ENCODE results near the gene APCDD1. TPM values are rescaled to one million over a fixed set of nuclear protein-coding genes. Genes with fewer than 3 reads are reported as not detected.
"Not testable (repeated sequence)": the region's sequence is repeated elsewhere in the genome, so short reads cannot be mapped to it uniquely, and the experiment has no call there.

Gene APCDD1
- total RNA-seq, 1 donor from 2014 or later = 2.6 TPM

DNA sequence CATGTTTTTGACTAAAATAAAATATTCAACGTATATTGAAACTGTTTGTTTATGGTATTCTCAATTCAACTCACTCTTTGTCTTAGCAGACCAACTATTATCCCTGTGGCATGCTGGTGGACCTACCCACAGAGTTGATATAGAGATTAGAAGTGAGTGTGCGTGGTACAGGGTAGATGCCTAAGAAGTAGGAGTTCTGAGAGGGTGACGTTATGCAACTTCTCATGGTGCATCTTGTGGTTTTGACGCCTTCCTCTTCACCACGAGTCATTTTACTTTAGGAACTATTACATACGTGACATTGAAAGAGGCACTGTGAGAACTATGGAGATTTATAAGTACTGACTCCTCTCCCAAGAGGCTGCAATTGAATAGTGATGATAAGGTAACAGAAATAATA lies 44.8 kb downstream of the APCDD1 start:
- Histone ChIP-seq H3K9me3 (ENCODE audit: control insufficient read depth in 3 of 3, low read length in 3 of 3) (no peaks in the 10 kb centered on the region), H3K4me3 (ENCODE audit: low read length in 3 of 3) (no peak overlapping the region), H3K27ac (ENCODE audit: low read depth, low read length) (no peak overlapping the region), H3K4me1 (ENCODE audit: control insufficient read depth in 3 of 3, insufficient read depth in 3 of 3, low read length in 3 of 3) (no peaks in the 10 kb centered on the region), H3K27me3 (ENCODE audit: control insufficient read depth in 3 of 3, insufficient read depth in 3 of 3, low read length in 3 of 3) (no peaks in the 10 kb centered on the region), H3K36me3 (ENCODE audit: control insufficient read depth in 3 of 3, insufficient read depth in 3 of 3, low read length in 3 of 3) (no peaks in the 10 kb centered on the region), H3K9ac (ENCODE audit: low read depth in 1 of 3, low read length in 3 of 3) (no peak overlapping the region)

DNA sequence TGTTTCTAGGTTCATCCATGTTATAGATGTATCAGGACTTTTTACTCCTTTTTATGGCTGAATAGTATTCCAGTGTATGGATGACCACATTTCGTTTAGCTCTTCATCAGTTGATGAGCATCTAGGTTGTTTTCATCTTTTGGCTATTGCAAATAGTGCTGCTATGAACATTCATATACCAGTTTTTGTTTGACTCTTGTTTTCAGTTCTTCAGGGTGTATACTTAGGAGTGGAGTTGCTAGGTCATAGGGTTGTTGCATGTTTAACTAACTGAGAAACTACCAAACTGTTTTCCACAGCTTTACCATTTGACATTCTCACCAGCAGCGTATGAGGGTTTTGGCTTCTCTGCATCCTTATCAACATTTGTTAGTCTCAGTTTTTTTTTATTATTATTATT lies 45.6 kb downstream of the APCDD1 start:
- H3K4me1 ChIP-seq (ENCODE audit: control insufficient read depth in 3 of 3, insufficient read depth in 3 of 3, low read length in 3 of 3) = no peaks in the 10 kb centered on the region
- no peaks in the 10 kb centered on the region for H3K27me3 ChIP-seq (ENCODE audit: control insufficient read depth in 3 of 3, insufficient read depth in 3 of 3, low read length in 3 of 3)
- H3K36me3 ChIP-seq (ENCODE audit: control insufficient read depth in 3 of 3, insufficient read depth in 3 of 3, low read length in 3 of 3) = no peaks in the 10 kb centered on the region
- no peak overlapping the region for H3K9ac ChIP-seq (ENCODE audit: low read depth in 1 of 3, low read length in 3 of 3)
- H3K4me3 ChIP-seq (ENCODE audit: low read length in 3 of 3) = no peak overlapping the region
- no peaks in the 10 kb centered on the region for H3K9me3 ChIP-seq (ENCODE audit: control insufficient read depth in 3 of 3, low read length in 3 of 3)
- H3K27ac ChIP-seq (ENCODE audit: low read depth, low read length) = no peak overlapping the region

DNA sequence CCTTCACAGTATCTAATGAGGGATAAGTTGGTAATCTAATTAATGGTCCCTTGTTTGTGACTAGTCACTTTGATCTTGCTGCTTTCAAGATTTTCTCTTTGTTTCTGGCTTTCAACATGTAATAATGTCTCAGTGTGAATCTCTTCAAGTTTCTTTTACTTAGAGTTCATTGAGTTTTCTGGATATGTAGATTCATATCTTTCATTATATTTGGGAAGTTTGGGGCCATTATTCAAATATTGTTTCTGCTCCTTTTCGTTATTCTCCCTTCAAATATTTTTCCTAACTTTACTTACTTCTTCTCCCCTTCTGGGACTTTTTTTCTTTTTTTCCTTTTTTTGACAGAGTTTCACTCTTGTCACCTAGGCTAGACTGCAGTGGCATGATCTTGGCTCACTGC lies 50.3 kb downstream of the APCDD1 start:
- Histone ChIP-seq H3K27me3 (ENCODE audit: control insufficient read depth in 3 of 3, insufficient read depth in 3 of 3, low read length in 3 of 3) (no peaks in the 10 kb centered on the region), H3K27ac (ENCODE audit: low read depth, low read length) (no peak overlapping the region), H3K36me3 (ENCODE audit: control insufficient read depth in 3 of 3, insufficient read depth in 3 of 3, low read length in 3 of 3) (no peaks in the 10 kb centered on the region), H3K9ac (ENCODE audit: low read depth in 1 of 3, low read length in 3 of 3) (no peak overlapping the region), H3K4me3 (ENCODE audit: low read length in 3 of 3) (no peak overlapping the region), H3K9me3 (ENCODE audit: control insufficient read depth in 3 of 3, low read length in 3 of 3) (peaks cover 0 to 4% (median 3%) of the 10 kb centered on the region in 3 donors), H3K4me1 (ENCODE audit: control insufficient read depth in 3 of 3, insufficient read depth in 3 of 3, low read length in 3 of 3) (no peaks in the 10 kb centered on the region)

DNA sequence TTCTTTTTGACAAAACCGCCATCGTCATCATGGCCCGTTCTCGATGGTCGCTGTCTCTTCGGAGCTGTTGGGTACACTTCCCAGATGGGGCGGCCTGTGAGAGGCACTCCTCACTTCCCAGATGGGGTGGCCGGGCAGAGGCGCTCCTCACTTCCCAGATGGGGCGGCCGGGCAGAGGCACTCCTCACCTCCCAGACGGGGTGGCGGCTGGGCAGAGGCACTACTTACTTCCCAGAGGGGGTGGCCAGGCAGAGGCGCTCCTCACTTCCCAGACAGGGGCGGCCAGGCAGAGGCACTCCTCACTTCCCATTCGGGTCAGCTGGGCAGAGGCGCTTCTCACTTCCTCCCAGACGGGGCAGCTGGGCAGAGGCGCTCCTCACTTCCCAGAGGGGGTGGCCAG lies 51.5 kb downstream of the APCDD1 start:
- H3K4me1 ChIP-seq (ENCODE audit: control insufficient read depth in 3 of 3, insufficient read depth in 3 of 3, low read length in 3 of 3); H3K9me3 ChIP-seq (ENCODE audit: control insufficient read depth in 3 of 3, low read length in 3 of 3); H3K4me3 ChIP-seq (ENCODE audit: low read length in 3 of 3); H3K27ac ChIP-seq (ENCODE audit: low read depth, low read length); H3K36me3 ChIP-seq (ENCODE audit: control insufficient read depth in 3 of 3, insufficient read depth in 3 of 3, low read length in 3 of 3); H3K27me3 ChIP-seq (ENCODE audit: control insufficient read depth in 3 of 3, insufficient read depth in 3 of 3, low read length in 3 of 3); H3K9ac ChIP-seq (ENCODE audit: low read depth in 1 of 3, low read length in 3 of 3): not testable (repeated sequence)

DNA sequence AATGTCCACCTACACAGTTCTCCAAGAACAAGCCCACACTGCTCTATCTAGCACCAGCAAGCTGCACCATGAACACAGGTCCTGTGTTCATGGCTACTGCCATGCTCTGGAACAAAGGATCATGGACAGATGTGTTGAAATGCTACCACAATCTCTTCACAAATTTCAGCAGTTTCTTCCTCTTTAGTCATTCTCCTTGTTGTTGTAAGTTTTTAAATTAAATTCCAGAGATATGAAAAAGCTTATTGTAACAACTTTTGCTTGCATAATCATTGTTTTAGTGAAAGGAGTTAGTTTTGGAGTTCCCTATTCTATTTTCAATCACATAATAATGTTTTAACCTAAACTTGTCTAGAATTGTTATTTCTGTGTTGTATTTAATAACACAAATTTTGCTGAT lies 54.2 kb downstream of the APCDD1 start:
- H3K27me3 ChIP-seq (ENCODE audit: control insufficient read depth in 3 of 3, insufficient read depth in 3 of 3, low read length in 3 of 3) = peaks cover 0 to 6% (median 0%) of the 10 kb centered on the region in 3 donors
- no peak overlapping the region for H3K27ac ChIP-seq (ENCODE audit: low read depth, low read length)
- no peak overlapping the region for H3K4me3 ChIP-seq (ENCODE audit: low read length in 3 of 3)
- no peaks in the 10 kb centered on the region for H3K4me1 ChIP-seq (ENCODE audit: control insufficient read depth in 3 of 3, insufficient read depth in 3 of 3, low read length in 3 of 3)
- H3K9me3 ChIP-seq (ENCODE audit: control insufficient read depth in 3 of 3, low read length in 3 of 3) = peaks cover 0 to 4% (median 3%) of the 10 kb centered on the region in 3 donors
- H3K9ac ChIP-seq (ENCODE audit: low read depth in 1 of 3, low read length in 3 of 3) = no peak overlapping the region
- H3K36me3 ChIP-seq (ENCODE audit: control insufficient read depth in 3 of 3, insufficient read depth in 3 of 3, low read length in 3 of 3) = no peaks in the 10 kb centered on the region

DNA sequence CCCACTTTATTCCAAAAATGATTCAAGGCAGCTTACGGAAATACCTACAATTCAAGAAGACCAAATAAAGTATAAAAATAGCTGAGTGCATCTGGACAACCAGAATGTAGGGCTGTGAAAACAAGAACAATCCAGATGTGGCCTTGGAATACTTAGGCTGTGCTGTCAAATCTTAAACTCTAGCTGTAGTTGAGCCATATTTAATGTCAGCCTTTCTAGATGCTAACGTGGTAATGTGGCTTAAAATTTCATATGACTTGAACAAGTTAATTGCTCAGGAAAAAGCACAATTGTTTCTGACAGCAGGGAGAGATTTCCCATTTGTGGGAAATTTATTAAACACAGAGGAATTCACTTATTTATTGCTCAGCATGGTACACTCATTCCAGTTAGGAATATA lies 56.8 kb downstream of the APCDD1 start:
- Histone ChIP-seq H3K36me3 (ENCODE audit: control insufficient read depth in 3 of 3, insufficient read depth in 3 of 3, low read length in 3 of 3) (no peaks in the 10 kb centered on the region), H3K4me3 (ENCODE audit: low read length in 3 of 3) (no peak overlapping the region), H3K9ac (ENCODE audit: low read depth in 1 of 3, low read length in 3 of 3) (no peak overlapping the region), H3K9me3 (ENCODE audit: control insufficient read depth in 3 of 3, low read length in 3 of 3) (peaks cover 0 to 4% (median 3%) of the 10 kb centered on the region in 3 donors), H3K27ac (ENCODE audit: low read depth, low read length) (no peak overlapping the region), H3K27me3 (ENCODE audit: control insufficient read depth in 3 of 3, insufficient read depth in 3 of 3, low read length in 3 of 3) (peaks cover 2 to 11% (median 3%) of the 10 kb centered on the region in 3 donors), H3K4me1 (ENCODE audit: control insufficient read depth in 3 of 3, insufficient read depth in 3 of 3, low read length in 3 of 3) (no peaks in the 10 kb centered on the region)

DNA sequence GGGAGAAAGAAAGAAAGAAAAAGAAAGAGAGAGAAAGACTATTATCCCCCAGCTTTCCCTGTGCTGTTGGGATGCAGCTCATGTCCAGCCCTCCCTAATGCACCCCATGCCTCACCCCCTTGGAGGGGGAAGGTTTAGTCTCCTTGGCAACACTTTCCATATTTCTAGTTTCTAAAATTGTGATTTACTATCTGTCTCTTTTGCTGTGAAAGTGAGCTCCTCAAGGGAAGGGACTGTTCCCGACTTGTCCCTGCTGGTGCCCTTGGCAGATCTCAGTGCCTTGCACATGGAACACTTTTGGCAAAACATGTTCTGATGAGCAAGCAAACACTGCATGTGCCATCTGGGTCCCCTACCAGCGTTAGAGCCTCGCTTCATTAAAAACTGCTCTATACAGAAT lies 59.6 kb downstream of the APCDD1 start:
- no peak overlapping the region for H3K4me3 ChIP-seq (ENCODE audit: low read length in 3 of 3)
- no peaks in the 10 kb centered on the region for H3K9me3 ChIP-seq (ENCODE audit: control insufficient read depth in 3 of 3, low read length in 3 of 3)
- H3K9ac ChIP-seq (ENCODE audit: low read depth in 1 of 3, low read length in 3 of 3) = no peak overlapping the region
- H3K4me1 ChIP-seq (ENCODE audit: control insufficient read depth in 3 of 3, insufficient read depth in 3 of 3, low read length in 3 of 3) = peaks cover 2 to 6% (median 3%) of the 10 kb centered on the region in 3 donors
- no peaks in the 10 kb centered on the region for H3K36me3 ChIP-seq (ENCODE audit: control insufficient read depth in 3 of 3, insufficient read depth in 3 of 3, low read length in 3 of 3)
- H3K27ac ChIP-seq (ENCODE audit: low read depth, low read length) = no peak overlapping the region
- peaks cover 2 to 15% (median 5%) of the 10 kb centered on the region in 3 donors for H3K27me3 ChIP-seq (ENCODE audit: control insufficient read depth in 3 of 3, insufficient read depth in 3 of 3, low read length in 3 of 3)

DNA sequence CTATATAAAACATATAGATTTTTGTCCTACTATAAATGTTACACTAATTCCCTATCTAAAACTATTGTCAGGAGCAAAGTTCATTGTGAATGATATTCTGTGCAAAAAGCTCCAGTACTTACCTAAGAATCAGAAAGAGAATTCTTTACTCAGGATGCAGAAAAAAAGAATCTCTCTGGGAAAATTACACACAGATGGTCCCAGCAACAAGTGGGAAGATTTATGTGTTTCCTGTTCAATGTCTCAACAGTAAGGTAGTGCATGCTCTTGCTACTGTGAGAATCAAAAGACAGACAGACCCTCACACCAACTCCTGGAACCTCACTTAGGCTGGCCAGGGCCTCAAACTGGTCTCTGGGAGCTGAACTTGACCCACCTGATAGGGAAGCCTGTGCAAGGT lies 60.2 kb downstream of the APCDD1 start:
- Histone ChIP-seq H3K4me1 (ENCODE audit: control insufficient read depth in 3 of 3, insufficient read depth in 3 of 3, low read length in 3 of 3) (peaks cover 5 to 11% (median 5%) of the 10 kb centered on the region in 3 donors), H3K9ac (ENCODE audit: low read depth in 1 of 3, low read length in 3 of 3) (no peak overlapping the region), H3K4me3 (ENCODE audit: low read length in 3 of 3) (no peak overlapping the region), H3K27me3 (ENCODE audit: control insufficient read depth in 3 of 3, insufficient read depth in 3 of 3, low read length in 3 of 3) (peaks cover 2 to 15% (median 5%) of the 10 kb centered on the region in 3 donors), H3K9me3 (ENCODE audit: control insufficient read depth in 3 of 3, low read length in 3 of 3) (no peaks in the 10 kb centered on the region), H3K36me3 (ENCODE audit: control insufficient read depth in 3 of 3, insufficient read depth in 3 of 3, low read length in 3 of 3) (no peaks in the 10 kb centered on the region), H3K27ac (ENCODE audit: low read depth, low read length) (no peak overlapping the region)

DNA sequence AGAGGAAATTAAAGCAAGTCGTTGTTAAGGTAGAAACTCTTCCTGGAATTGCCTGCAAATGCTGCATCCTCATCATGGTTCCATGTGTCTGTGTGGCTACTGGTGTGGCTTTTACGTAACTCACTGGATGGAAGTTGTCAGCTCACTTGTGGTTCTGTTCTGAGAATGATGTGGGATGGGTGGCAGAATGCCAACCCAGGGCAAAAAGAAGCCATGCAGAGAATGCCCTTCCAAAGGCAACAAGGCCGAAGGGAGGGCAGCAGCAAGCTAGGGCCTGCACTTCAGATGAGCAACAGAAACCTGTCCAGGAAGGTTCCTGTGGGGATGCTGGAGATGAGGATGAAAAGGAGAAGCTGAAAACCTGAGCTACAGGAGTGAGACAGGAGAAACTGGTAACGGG lies 61.0 kb downstream of the APCDD1 start:
- Histone ChIP-seq H3K9ac (ENCODE audit: low read depth in 1 of 3, low read length in 3 of 3) (no peak overlapping the region), H3K4me3 (ENCODE audit: low read length in 3 of 3) (no peak overlapping the region), H3K9me3 (ENCODE audit: control insufficient read depth in 3 of 3, low read length in 3 of 3) (no peaks in the 10 kb centered on the region), H3K27me3 (ENCODE audit: control insufficient read depth in 3 of 3, insufficient read depth in 3 of 3, low read length in 3 of 3) (peaks cover 2 to 15% (median 5%) of the 10 kb centered on the region in 3 donors), H3K27ac (ENCODE audit: low read depth, low read length) (no peak overlapping the region), H3K36me3 (ENCODE audit: control insufficient read depth in 3 of 3, insufficient read depth in 3 of 3, low read length in 3 of 3) (no peaks in the 10 kb centered on the region), H3K4me1 (ENCODE audit: control insufficient read depth in 3 of 3, insufficient read depth in 3 of 3, low read length in 3 of 3) (peaks cover 10 to 15% (median 12%) of the 10 kb centered on the region in 3 donors)

DNA sequence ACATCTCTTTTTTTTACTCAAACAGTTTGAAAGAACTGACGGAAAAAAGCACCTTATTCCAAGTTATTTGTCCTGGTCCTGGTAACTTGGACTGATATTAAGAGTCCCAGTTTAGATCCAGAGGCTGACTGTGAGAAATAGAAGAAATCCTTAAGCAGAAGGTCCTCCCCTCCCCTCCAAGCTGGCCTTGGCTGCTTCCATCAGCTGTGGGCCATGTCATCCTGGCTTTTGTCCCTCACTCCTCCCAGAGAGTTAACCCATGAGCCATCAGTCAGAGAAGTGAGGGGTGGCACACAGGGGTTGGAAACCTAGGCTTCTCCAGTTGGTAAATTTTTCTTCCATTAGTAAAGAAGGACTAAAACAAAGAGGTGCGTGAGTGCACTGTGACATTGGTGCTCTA lies 61.6 kb downstream of the APCDD1 start:
- Histone ChIP-seq H3K9me3 (ENCODE audit: control insufficient read depth in 3 of 3, low read length in 3 of 3) (no peaks in the 10 kb centered on the region), H3K4me1 (ENCODE audit: control insufficient read depth in 3 of 3, insufficient read depth in 3 of 3, low read length in 3 of 3) (peaks cover 10 to 15% (median 12%) of the 10 kb centered on the region in 3 donors), H3K36me3 (ENCODE audit: control insufficient read depth in 3 of 3, insufficient read depth in 3 of 3, low read length in 3 of 3) (no peaks in the 10 kb centered on the region), H3K27ac (ENCODE audit: low read depth, low read length) (no peak overlapping the region), H3K4me3 (ENCODE audit: low read length in 3 of 3) (no peak overlapping the region), H3K27me3 (ENCODE audit: control insufficient read depth in 3 of 3, insufficient read depth in 3 of 3, low read length in 3 of 3) (peaks cover 2 to 15% (median 5%) of the 10 kb centered on the region in 3 donors), H3K9ac (ENCODE audit: low read depth in 1 of 3, low read length in 3 of 3) (no peak overlapping the region)

Data from skeletal muscle tissue (tissue), 4 donors.